HUES48 (cell line): ENCODE measurements around the gene BRDT.
A peak's percentile ranks its signal among the peaks of the same experiment; 100 is the strongest.

ENCODE experiments used
- H3K27ac ChIP-seq: one replicate; pipeline ENCODE4 v1.7.0; 2013; ENCODE audit warnings: low read depth, low read length, inconsistent platforms
- H3K27me3 ChIP-seq: 2 replicates; pipeline ENCODE4 v1.6.1; 2013; ENCODE audit warnings: mild to moderate bottlenecking, low read length; ENCODE audit not compliant: control insufficient read depth, insufficient read depth
- H3K36me3 ChIP-seq: 2 replicates; pipeline ENCODE4 v1.6.1; 2013; ENCODE audit warnings: low read length; ENCODE audit not compliant: control insufficient read depth, insufficient read depth
- H3K4me1 ChIP-seq: 2 replicates; pipeline ENCODE4 v1.6.1; 2013; ENCODE audit warnings: mild to moderate bottlenecking, low read length; ENCODE audit not compliant: control insufficient read depth, insufficient read depth
- H3K4me3 ChIP-seq: 2 replicates; pipeline ENCODE4 v1.5.1; 2013; ENCODE audit warnings: mild to moderate bottlenecking, low read depth, low read length
- H3K9ac ChIP-seq: 2 replicates; pipeline ENCODE4 v1.6.1; 2013; ENCODE audit warnings: mild to moderate bottlenecking, low read depth, low read length, moderate library complexity
- H3K9me3 ChIP-seq: 2 replicates; pipeline ENCODE4 v1.6.1; 2013; ENCODE audit warnings: low read length; ENCODE audit not compliant: control insufficient read depth, insufficient read depth

The BRDT gene

GRCh38 chr1:91929250-91929649 is 20.0 kb upstream of the BRDT start:
- no peak overlapping the region for H3K4me3 ChIP-seq
- no peaks in the 10 kb centered on the region for H3K27me3 ChIP-seq
- no peaks in the 10 kb centered on the region for H3K36me3 ChIP-seq
- no peak overlapping the region for H3K9ac ChIP-seq
- no peaks in the 10 kb centered on the region for H3K9me3 ChIP-seq
- peaks cover 7% of the 10 kb centered on the region; the same call in 1 of the 2 replicates for H3K4me1 ChIP-seq
- no peak overlapping the region for H3K27ac ChIP-seq

DNA sequence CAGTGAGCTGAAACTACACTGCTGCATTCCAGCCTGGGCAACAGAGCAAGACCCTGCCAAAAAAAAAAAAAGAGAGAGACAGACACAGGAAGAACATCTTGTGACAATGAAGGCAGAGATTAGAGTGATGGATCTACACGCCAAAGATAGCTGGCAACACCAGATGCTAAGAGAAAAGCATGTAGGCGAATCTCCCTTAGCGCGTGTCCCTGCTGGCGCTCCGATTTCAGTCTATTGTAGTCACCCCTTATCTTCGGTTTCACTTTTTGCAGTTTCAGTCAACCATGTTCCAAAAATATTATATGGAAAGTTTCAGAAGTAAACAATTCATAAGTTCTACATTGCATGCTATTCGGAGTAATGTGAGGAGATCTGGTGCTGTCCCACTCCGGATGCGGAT is 11.6 kb upstream of the BRDT start:
- no peak overlapping the region for H3K4me3 ChIP-seq
- no peaks in the 10 kb centered on the region for H3K36me3 ChIP-seq
- no peak overlapping the region for H3K27ac ChIP-seq
- H3K4me1 ChIP-seq = no peaks in the 10 kb centered on the region
- H3K9me3 ChIP-seq = no peaks in the 10 kb centered on the region
- no peak overlapping the region for H3K9ac ChIP-seq
- H3K27me3 ChIP-seq = no peaks in the 10 kb centered on the region

DNA sequence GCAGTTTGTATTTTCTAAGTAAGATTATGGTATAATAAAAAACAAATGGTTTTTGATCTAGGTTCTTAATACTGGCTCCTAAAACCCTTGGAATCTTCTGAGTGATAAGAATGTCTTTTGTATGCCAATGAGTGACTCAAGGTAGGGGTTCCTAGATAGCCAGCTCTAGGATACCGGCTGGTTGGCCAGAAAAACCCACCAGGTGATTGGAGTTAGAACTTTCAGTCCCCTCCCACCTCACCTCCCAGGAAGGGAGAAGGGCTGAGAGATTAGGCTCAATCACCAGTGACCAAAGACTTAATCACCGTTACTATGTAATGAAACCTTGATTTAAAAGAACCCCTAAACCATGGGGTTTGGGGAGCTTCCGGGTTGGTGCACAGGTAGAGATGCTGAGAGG is 8.7 kb upstream of the BRDT start:
- H3K9me3 ChIP-seq = no peaks in the 10 kb centered on the region
- H3K9ac ChIP-seq = no peak overlapping the region
- peaks cover 4% of the 10 kb centered on the region for H3K4me1 ChIP-seq
- H3K27me3 ChIP-seq = no peaks in the 10 kb centered on the region
- H3K36me3 ChIP-seq = no peaks in the 10 kb centered on the region
- no peak overlapping the region for H3K4me3 ChIP-seq
- H3K27ac ChIP-seq = no peak overlapping the region

- H3K27me3 ChIP-seq = no peaks in the 10 kb centered on the region
- no peaks in the 10 kb centered on the region for H3K36me3 ChIP-seq
- H3K4me3 ChIP-seq = no peak overlapping the region
- H3K9ac ChIP-seq = no peak overlapping the region
- peak overlapping the region; percentile 36 for H3K27ac ChIP-seq
- H3K4me1 ChIP-seq = peaks cover 4% of the 10 kb centered on the region
- H3K9me3 ChIP-seq = no peaks in the 10 kb centered on the region
Measured at GRCh38 chr1:91944087-91944486, 5.1 kb upstream of the BRDT start.

DNA sequence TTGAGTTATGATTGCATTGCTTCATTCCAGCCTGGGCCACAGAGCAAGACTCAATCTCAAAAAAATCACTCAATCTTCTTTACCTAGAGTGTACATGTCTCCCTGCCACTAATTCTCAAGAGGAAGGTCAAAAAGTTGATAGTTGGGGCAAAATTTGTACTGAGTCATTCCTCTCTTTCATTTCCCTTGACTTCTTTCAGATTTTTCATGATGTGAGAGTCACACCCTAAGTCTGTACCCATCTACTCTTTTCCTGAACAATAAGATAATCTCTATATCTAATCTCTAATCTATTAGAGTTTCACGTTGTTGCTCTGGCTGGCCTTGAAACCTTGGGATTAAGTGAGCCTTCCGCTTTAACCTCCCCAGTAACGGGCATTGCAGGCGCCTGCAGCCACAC is 1.1 kb upstream of the BRDT start:
- H3K27me3 ChIP-seq = no peaks in the 10 kb centered on the region
- H3K4me3 ChIP-seq = no peak overlapping the region
- no peaks in the 10 kb centered on the region for H3K9me3 ChIP-seq
- H3K9ac ChIP-seq = no peak overlapping the region
- no peak overlapping the region for H3K27ac ChIP-seq
- peaks cover 4% of the 10 kb centered on the region for H3K4me1 ChIP-seq
- no peaks in the 10 kb centered on the region for H3K36me3 ChIP-seq

DNA sequence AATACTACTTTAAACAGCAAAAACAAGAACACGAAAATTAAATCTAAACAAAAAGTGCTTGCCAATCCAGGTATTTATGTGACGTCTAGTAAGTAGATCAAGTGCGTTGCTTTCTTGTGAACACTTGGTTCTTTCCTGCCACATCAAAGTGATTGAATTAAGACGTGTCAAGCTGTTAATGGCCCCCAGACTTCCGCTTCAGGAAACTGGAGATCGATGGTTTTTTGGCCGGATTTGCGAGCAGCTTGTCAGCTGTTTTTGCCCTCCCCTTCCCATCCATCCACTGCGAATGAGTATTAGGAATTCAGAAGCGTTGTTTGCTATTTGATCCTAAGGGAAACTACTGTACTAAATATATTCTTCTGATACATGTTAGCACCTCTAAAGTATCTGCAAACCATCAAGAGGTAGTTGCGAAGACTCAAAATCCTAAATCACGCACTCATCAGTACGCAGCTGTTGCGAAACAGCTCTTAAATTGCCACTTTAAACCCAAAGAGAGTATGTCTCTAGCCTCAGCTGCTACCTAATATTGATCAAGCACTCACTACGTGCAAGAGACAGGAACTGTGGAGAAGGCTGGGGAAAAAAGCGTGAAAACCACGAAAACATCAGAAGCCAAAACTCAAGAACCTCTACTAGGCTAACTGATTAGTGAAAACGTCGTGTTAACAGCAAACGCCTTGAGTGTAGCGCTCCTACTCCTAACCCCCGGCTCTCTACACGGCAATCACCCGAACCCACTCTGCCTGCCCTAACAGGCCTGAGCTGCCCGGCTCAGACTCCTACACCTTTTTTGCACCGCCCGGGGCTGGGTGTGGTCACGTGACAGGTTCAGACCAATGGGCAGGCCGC is 473 bp upstream of the BRDT start:
- Histone ChIP-seq H3K4me3 (no peak overlapping the region), H3K9ac (no peak overlapping the region), H3K27me3 (no peaks in the 10 kb centered on the region), H3K36me3 (no peaks in the 10 kb centered on the region), H3K9me3 (no peaks in the 10 kb centered on the region), H3K27ac (no peak overlapping the region), H3K4me1 (peaks cover 2% of the 10 kb centered on the region)

GRCh38 chr1:91952187-91952586 is 3.0 kb downstream of the BRDT start:
- Histone ChIP-seq H3K27ac (no peak overlapping the region), H3K9me3 (no peaks in the 10 kb centered on the region), H3K4me1 (no peaks in the 10 kb centered on the region), H3K4me3 (no peak overlapping the region), H3K36me3 (no peaks in the 10 kb centered on the region), H3K9ac (no peak overlapping the region), H3K27me3 (no peaks in the 10 kb centered on the region)

DNA sequence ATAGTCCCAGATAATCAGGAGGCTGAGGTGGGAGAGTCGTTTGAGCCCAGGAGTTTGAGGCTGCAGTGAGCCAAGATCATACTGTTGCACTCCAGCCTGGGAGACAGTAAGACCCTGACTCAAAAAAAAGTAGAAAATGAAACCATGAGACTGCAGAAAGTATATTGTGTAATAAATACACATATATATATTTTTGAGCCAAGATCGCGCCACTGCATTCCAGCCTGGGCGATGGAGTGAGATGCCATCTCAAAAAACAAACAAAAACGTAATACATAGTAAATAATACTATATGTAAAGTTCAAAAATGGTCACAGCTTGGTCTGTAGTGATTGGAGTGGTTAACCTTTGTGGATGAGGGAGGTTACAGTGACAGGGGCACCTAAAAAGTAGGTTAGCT is 9.7 kb downstream of the BRDT start:
- Histone ChIP-seq H3K27ac (no peak overlapping the region), H3K9ac (no peak overlapping the region), H3K9me3 (no peaks in the 10 kb centered on the region), H3K36me3 (no peaks in the 10 kb centered on the region), H3K4me3 (no peak overlapping the region), H3K27me3 (no peaks in the 10 kb centered on the region), H3K4me1 (no peaks in the 10 kb centered on the region)

- Histone ChIP-seq H3K4me1 (no peaks in the 10 kb centered on the region), H3K36me3 (no peaks in the 10 kb centered on the region), H3K27ac (no peak overlapping the region), H3K27me3 (no peaks in the 10 kb centered on the region), H3K9ac (no peak overlapping the region), H3K4me3 (no peak overlapping the region), H3K9me3 (no peaks in the 10 kb centered on the region)
Measured at GRCh38 chr1:91968334-91968733, 19.1 kb downstream of the BRDT start.

GRCh38 chr1:91979383-91979782 is 30.2 kb downstream of the BRDT start:
- Histone ChIP-seq H3K27me3 (no peaks in the 10 kb centered on the region), H3K9me3 (no peaks in the 10 kb centered on the region)

GRCh38 chr1:91980663-91981062 is 31.5 kb downstream of the BRDT start:
- Histone ChIP-seq H3K27me3 (no peaks in the 10 kb centered on the region), H3K4me3 (no peak overlapping the region), H3K27ac (no peak overlapping the region), H3K36me3 (no peaks in the 10 kb centered on the region), H3K4me1 (no peaks in the 10 kb centered on the region), H3K9me3 (no peaks in the 10 kb centered on the region), H3K9ac (no peak overlapping the region)

More at GRCh38 chr1:91979383-91979782, 30.2 kb downstream of the BRDT start:
- Histone ChIP-seq H3K9ac (no peak overlapping the region), H3K36me3 (no peaks in the 10 kb centered on the region), H3K27ac (no peak overlapping the region), H3K4me3 (no peak overlapping the region), H3K4me1 (no peaks in the 10 kb centered on the region)
